HG03103 (cell line): ENCODE measurements around the gene CGGBP1.

Experiments
- ATAC-seq: cut with Tn5 transposase; IDR thresholded peaks from one replicate; pipeline ENCODE4 v1.9.1; 2021; ENCODE audit warnings: low read depth; ENCODE audit not compliant: unreplicated experiment

CGGBP1 gene, protein sequence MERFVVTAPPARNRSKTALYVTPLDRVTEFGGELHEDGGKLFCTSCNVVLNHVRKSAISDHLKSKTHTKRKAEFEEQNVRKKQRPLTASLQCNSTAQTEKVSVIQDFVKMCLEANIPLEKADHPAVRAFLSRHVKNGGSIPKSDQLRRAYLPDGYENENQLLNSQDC

DNA sequence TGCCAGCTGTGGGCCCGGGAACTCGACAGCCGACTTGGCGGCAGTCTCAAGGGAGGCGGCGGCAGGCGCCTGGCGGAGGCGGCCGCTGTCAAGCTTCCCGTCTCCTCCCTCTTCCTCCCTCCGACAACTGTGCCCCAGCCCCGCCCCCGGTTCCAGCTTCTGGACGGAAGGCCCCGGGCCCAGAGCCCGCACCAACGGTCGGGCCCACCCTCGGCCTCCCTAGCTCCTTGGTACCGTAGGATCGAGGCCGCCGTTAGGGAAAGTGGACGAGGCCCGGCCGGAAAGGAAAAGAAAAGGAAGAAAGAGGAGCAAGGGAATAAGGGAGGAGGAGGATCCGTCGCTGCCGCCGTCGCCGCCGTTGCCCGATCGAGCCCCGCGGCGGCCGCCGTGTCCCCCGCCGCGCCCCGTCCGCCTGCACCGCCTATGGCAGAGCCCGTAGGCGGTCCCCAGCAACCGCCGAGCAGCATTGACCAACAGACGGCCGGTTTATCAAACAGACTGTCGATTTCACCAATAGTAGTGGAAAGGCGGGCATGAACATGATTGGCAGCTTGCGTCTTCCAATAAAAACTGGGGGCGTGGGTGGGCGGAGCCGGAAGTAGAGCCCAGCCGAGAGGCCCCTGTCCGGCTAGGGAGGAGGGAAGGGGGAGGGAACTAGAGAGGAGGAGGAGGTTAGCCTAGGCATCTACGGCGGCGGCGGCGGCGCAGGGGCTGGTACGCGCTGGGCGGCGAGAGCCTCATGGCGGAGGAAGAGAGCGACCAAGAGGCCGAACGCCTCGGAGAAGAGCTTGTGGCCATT is at the start of gene CGGBP1, which contains the start of gene ZNF654:
Gene CGGBP1, minus strand, starts transcription at position 425 of the 799 bp plus-strand sequence. CDS start 3,029 bp downstream, outside the sequence.
Gene ZNF654, plus strand, starts transcription at position 675 of the 799 bp plus-strand sequence. Its CDS starts 65 bp downstream, at position 740.
- ATAC-seq = peak; percentile 94

- no peak for ATAC-seq
Observed at GRCh38 chr3:88105325-88105724, 46.5 kb upstream of the CGGBP1 start.

DNA sequence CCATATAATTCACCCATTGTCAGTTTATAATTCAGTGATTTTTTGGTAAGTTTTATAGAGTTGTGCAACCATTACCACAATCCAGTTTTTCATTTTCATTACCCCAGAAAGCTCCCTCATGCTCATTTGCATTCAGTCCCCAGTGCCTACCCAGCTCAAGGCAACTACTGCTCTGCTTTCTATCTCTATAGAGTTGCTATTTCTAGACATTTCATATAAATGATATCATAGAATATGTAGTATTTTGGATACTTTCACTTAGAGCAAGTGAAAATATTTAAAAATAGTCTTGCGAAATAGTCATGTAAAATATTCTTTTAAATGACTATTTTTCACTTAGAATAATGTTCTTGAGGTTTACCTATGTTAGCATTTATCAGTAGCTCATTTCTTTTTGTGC is 42.3 kb upstream of the CGGBP1 start:
- ATAC-seq = peak; percentile 67

GRCh38 chr3:88093266-88093665 is 34.5 kb upstream of the CGGBP1 start:
- ATAC-seq = no peak

GRCh38 chr3:88092270-88092669 is 33.5 kb upstream of the CGGBP1 start:
- no peak for ATAC-seq

GRCh38 chr3:88090681-88091080 is 31.9 kb upstream of the CGGBP1 start:
- no peak for ATAC-seq

GRCh38 chr3:88084097-88084501 is 25.3 kb upstream of the CGGBP1 start:
- ATAC-seq = no peak

GRCh38 chr3:88082854-88083253 is 24.0 kb upstream of the CGGBP1 start:
- no peak for ATAC-seq

GRCh38 chr3:88078932-88079331 is 20.1 kb upstream of the CGGBP1 start:
- ATAC-seq = no peak

DNA sequence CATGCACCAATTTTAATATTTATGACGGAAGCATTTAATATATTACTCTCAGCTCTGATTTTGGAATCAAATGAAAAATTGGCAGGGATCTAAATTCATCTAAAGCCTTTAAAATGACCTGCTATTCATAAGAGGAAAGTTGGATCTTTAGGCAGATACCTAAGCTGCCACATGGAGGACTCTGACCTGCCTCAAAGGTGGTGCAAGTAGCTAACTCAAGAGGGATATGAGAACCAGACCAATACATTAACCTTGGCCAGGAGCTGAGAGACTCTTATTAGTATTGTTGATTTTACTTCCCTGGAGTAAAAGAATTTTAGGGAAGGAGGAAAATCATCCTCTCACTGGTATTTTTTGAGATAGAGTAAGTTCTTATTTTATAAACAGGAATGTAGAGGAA is 17.9 kb upstream of the CGGBP1 start:
- no peak for ATAC-seq

DNA sequence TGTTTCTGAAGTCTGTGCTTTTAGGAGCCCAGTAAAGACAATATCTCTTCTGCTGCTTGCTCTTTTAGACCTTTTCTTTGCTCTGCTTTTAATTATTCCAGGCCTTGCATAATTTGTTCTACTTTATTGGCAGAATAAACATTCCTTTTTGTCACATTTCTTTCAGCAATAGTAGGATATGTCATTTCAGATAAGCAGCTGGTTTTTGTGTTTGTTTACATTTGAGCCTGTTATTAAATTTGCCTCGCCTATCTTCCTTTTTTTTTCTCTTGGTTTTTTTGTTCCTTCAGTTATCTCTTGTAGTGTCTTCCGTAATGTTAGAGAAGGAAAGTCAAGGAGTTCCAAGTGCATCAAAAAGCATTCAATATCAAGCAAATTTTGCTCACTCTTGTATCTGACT is 16.7 kb upstream of the CGGBP1 start:
- no peak for ATAC-seq

DNA sequence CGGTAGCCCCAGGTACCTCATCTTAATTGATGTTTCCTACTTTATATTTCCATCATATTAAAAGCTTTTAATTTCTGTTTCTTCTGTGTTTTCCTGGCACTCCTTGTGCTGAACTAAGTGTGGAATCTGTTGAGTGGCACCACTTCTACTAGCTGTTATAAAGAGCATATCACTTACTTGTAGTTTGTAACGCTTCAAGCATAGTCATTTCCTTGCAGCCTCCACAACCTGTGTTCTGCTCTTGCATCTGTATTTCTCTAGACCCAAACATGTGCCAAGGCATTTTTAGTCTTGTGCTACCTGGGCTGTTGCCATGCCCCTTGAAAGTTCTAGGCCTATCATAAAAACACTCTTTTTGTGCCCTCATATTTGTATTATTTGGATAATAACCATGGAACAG is 16.3 kb upstream of the CGGBP1 start:
- ATAC-seq = no peak

GRCh38 chr3:88061746-88062145 is 2.9 kb upstream of the CGGBP1 start:
- ATAC-seq = no peak

DNA sequence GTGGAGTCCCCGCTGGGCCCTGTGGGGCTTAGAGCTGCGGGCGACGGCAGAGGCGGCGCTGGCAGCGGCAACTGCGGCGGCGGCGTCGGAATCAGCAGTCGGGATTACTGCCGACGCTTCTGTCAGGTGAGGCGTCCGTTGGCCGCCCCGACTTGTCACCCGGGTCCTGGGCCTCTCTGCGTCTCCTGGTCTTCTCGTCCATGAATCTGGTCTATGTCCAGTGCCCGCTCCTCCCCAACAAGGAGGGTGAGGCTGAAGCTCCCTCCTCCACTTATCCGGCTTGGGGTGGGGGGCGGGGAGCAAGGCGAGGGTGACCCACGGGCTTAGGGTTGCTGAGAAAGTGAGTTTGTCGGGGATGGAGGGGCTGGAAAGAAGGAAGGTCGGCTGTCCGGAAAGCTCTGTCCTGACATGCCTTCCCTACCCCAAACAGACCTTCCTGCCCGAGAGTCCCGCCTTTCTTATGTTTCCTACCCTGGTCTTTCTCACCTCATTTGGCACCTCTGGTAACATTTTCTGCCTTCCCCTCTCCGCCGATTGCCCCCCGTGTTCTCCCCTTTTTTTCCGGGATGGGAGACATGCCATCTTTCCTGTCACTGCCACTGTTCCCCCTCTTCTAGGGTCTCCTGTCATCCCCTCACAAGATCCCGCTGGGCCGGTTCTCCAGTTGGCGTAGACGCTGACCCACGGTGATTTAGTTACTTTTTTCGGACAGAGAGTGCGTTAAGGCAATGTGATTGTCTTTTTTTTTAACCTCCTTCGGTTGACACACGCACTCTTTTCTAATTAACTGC is 770 bp upstream of the CGGBP1 start:
- ATAC-seq = peak; percentile 3

- no peak for ATAC-seq
Observed at GRCh38 chr3:88058306-88058580, 562 bp downstream of the CGGBP1 start.

- no peak for ATAC-seq
Observed at GRCh38 chr3:88057630-88058305, 1.0 kb downstream of the CGGBP1 start.

- ATAC-seq = no peak
Observed at GRCh38 chr3:88046766-88047165, 12.0 kb downstream of the CGGBP1 start.

DNA sequence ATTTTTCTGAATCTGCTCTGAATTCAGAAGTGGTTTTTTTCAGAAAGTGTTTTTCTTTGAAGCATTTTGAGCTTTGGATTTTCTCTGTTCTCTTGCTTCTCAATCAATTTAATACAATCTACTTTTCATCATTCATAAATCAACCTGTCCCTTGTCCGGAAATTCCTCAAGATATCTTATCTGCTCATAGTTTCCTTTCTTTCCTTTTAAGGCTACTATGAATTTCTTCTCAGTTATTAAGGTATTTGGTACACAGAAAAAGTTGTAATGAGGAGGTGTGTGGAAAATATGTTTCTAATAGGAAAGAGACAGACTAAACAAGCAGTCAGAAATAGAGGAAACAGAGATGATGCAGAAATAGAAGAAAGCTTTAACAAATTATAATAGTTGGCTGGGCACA is 14.4 kb downstream of the CGGBP1 start:
- ATAC-seq = no peak

DNA sequence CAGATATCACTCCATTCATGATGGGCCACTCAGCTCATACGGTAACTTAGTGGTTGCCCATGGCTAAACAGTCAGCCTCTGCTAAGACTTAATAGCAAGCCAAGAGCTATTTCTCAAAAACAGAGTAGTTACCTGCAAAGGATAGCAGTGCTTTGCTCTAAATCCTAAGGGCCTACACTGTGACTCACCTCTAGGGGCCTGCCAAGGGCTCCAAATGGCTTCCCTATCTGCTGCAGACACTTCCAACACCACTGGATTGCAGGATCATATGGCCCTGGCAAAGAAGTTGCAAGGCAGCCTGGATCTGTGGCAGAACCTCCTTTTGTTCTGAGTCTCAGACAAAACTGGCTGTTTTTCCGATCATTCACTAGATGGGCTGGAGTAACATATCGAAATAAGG is 17.8 kb downstream of the CGGBP1 start:
- ATAC-seq = no peak

- no peak for ATAC-seq
Observed at GRCh38 chr3:88040529-88040928, 18.3 kb downstream of the CGGBP1 start.

GRCh38 chr3:88038566-88038965 is 20.2 kb downstream of the CGGBP1 start:
- no peak for ATAC-seq
